ENCODE results near the gene REXO5.
"Not testable (repeated sequence)": the region's sequence is repeated elsewhere in the genome, so short reads cannot be mapped to it uniquely, and the experiment has no call there.

The REXO5 gene

GRCh38 chr16:20803561-20804214, 2.6 kb upstream of the REXO5 start:
- DNase-seq, result no peak

GRCh38 chr16:20805684-20806167, 601 bp upstream of the REXO5 start:
- DNase-seq, result not testable (repeated sequence)

DNA sequence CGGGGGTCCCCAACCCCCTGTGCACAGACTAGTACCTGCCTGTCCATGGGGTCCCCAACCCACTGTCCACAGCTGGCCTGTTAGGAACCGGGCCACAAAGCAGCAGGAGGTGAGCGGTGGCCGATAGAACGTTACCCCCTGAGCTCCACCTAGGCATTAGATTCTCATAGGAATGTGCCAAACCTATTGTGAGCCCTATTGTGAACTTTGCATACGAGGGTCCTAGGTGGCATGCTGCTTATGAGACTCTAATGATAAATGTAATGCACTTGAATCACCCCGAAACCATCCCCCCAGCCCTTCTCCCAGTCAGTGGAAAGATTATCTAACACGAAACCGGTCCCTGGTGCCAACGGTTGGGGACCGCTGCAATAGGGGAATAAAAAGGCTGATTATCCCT, 1.5 kb downstream of the REXO5 start:
- DNase-seq, result no peak

DNA sequence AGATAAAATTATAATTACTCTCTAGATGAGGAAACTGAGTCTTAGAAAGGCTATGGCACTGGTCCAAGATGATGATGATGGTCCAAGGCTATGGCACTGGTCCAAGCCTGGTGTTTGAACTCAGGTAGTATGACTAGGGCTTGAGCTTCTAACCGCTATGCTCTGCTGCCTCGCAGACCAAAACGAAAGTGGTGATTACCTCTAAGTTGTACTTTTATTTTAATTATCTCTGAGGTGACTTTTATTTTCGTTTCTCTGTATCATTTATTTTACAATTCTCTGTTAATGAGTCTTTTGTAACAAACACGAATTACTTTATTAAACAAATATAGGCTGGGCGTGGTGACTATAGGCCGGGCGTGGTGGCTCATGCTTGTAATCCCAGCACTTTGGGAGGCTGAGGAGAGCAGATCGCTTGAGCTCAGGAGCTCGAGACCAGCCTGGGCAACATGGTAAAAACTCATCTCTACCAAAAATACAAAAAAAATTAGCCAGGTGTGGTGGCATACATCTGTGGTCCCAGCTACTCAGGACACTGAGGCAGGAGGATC, 5.6 kb downstream of the REXO5 start:
- DNase-seq, result no peak

- no peak for DNase-seq
Observed at GRCh38 chr16:20812510-20812909, 6.2 kb downstream of the REXO5 start.

DNA sequence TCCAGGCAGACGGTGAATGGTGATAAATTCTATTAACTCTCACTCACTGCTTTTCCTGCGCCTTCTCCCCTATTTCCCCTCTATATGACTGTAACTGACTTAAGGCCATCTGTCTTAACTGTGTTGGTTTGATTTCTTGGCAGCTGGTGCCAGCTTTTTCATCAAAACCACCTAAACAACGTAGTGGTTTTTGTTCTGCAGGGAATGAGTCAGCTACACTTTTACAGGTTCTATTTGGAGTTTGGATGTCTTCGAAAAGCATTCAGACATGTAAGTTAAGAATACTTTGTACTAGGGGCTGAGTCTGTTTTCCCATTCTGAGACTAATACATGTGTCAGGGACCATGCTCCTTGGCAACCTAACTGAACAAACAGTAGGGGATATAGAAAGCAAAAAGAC, 8.5 kb downstream of the REXO5 start:
- no peak for DNase-seq

GRCh38 chr16:20818929-20819585, 12.7 kb downstream of the REXO5 start:
- no peak for DNase-seq

DNA sequence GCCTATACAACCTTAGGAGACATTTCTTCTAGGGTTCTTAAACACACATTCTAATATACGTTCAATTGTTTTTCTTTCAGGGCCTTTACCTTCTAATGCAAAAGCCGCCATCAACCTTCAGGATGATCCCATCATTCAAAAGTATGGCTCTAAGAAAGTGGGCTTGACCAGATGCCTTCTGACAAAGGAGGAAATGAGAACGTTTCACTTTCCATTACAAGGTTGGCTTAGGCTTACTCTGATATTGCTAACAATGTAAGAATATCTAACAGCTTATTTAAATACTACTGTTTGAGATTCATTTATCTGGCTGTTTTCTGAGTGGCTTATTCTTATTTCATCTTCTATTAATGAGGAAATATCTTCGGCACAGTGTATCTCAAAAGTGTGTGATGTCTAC, 15.4 kb downstream of the REXO5 start:
- DNase-seq, result no peak

- DNase-seq, result no peak
Observed at GRCh38 chr16:20822521-20823325, 16.4 kb downstream of the REXO5 start.

DNA sequence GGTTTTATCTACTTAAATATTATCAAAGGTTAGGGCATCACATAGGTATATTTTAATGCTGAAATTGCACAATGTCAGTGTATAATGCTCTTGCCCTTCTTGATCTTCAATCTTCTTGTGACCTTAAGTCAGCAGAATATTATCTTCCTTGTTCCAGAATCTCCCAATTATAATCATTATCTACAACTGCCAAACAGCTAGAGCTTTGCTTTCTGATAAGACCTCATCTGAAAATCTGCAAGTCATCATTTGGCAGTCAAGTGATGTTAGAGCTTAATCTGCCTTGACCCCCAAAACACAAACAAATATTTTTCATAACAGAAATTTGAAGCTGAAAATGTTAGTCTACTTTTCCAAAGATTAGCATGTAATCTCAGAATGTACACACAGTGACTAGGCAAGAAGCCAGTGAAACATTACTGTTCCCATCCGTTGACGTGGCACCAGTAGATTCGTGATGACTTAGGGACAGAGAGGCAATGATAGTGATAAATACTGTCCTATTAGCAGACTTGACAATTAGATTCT, 19.8 kb downstream of the REXO5 start:
- no peak for DNase-seq

GRCh38 chr16:20829536-20829935, 23.2 kb downstream of the REXO5 start:
- DNase-seq, result no peak

GRCh38 chr16:20830372-20830771, 24.0 kb downstream of the REXO5 start:
- no peak for DNase-seq

DNA sequence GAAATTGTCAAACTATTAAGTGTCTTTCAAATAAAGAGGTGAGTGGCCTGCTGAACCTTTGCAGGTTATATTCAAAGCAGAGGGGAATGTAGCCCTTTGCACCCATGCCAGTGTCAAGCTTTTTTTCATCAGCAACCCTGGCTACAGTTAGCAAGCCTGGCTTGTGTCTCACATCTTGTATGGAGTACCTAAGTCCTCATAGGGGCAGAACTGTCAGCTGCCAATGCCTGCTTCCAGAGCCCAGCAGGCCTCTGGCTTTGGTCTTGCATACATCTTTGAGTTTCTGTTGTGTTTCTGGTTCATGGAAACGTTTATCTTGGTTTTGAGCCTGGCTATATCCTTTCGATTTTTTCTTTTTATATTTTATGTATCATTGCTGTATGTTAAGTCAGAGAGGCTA, 26.8 kb downstream of the REXO5 start:
- no peak for DNase-seq

DNA sequence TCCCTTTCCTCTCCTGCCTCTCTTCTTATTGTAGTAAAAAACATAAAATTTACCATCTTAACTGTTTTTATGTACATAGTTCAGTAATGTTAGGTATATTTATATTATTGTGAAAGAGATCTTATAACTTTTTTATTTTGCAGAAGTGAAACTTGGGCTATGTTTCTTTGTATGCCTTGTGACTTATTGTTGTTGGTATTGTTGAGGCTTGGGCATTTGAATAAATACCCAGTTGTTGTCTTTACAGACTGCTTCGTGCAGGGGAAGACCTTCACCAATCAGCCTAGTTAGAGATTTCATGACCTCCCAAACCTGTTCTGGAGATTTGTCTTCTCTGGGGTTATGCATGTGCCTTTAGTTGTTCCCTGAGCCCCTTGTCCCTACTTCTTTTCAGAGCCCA, 31.9 kb downstream of the REXO5 start:
- DNase-seq, result no peak

GRCh38 chr16:20839504-20839903, 33.2 kb downstream of the REXO5 start:
- no peak for DNase-seq

DNA sequence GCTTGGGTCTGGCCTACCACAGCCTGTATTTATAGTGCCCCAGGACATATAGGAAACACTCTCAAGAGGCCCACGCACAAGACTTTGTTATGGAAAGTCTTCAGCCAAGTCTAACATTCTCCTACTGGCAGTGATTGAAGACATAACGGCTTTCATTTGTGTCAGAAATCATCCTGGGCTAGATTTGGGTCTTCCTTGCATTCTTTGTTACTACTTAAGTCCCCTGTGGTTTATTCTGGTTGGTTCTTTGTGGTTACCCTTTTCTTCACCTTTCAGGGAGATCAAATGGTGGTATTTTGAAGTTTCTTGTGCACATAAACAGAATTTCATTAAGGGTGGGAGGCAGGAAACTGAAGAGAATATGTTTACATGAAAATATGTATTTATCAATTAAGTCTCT, 37.7 kb downstream of the REXO5 start:
- peak; percentile 15 for DNase-seq

GRCh38 chr16:20844588-20844987, 38.3 kb downstream of the REXO5 start:
- DNase-seq, result peak; percentile 2

GRCh38 chr16:20846030-20846429, 39.7 kb downstream of the REXO5 start:
- no peak for DNase-seq

DNA sequence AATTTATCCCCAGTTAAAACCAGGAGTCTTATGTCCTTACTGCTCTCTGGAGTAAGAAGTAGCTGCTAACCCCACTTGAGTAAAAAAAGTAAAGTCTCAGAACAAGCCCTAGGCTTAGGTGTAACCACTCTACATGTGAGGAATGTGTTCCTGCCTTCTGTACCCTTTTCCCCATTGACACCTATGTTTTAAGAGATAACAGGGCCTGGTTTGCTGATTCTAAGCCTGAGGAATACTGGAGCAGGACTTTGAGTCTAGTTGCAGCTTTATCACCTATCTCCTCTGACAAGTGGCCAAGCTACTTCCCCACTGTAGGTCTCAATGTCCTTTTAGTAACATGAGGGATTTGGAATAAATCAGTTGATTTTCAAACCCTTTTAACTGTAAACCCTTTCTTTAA, 40.2 kb downstream of the REXO5 start:
- no peak for DNase-seq

GRCh38 chr16:20847550-20847949, 41.2 kb downstream of the REXO5 start:
- no peak for DNase-seq

GRCh38 chr16:20849589-20850390, 43.5 kb downstream of the REXO5 start:
- peak; percentile 69 for DNase-seq

DNA sequence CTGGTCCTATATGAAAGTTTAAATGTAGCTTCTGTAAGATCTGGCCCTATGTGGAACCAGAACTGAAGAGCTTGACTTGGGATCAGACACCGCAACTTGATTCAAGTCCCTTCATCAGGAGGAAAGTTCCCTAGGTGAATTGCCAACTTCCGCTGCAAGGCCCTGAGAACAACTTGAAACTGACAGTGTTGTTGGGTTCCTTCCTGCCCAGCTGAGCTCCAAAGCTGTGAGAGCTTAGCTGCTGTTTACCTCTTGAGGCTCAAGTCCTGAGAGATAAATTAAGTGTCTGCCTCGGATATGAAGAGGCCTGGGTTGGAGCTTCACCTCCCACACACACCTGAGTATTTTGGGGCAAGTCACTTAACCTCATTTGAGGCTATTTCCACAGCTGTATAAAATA, 44.7 kb downstream of the REXO5 start:
- DNase-seq, result no peak

GRCh38 chr16:20851601-20852000, 45.3 kb downstream of the REXO5 start:
- DNase-seq, result no peak
